ENCODE data around the gene FCHSD2. TPM values are rescaled to one million over a fixed set of nuclear protein-coding genes. Genes with fewer than 3 reads are reported as not detected.

Gene FCHSD2
- polyA plus RNA-seq, 1 donor (not counting 4 experiments of a cell fraction or from before 2014, with no cell fraction given) = 14.2 TPM

- Histone ChIP-seq H3K9me1 (ENCODE audit: control insufficient read depth, extremely low read depth, insufficient read depth, low read length) (peaks cover 4% of the 10 kb centered on the region), H3K4me3 (ENCODE audit: control insufficient read depth in 2 of 3, extremely low read depth in 1 of 3, insufficient read depth in 2 of 3, low read depth in 1 of 3, low read length in 3 of 3) (no peak overlapping the region), H3K36me3 (ENCODE audit: control insufficient read depth in 2 of 2, extremely low read depth in 1 of 2, insufficient read depth in 2 of 2, low read length in 2 of 2) (no peaks in the 10 kb centered on the region), H4K20me1 (ENCODE audit: control insufficient read depth, extremely low read depth, insufficient read depth, low read length) (no peaks in the 10 kb centered on the region), H3K4me2 (ENCODE audit: control insufficient read depth, extremely low read depth, insufficient read depth, low read depth, low read length) (no peak overlapping the region), H3K9me3 (ENCODE audit: control insufficient read depth, low read depth, low read length) (no peaks in the 10 kb centered on the region), H3K27me3 (ENCODE audit: control insufficient read depth, extremely low read depth, insufficient read depth, low read length) (no peaks in the 10 kb centered on the region), H3K27ac (ENCODE audit: control insufficient read depth, insufficient read depth, low read length) (no peak overlapping the region), H2AFZ (ENCODE audit: control insufficient read depth, low read length) (no peak overlapping the region), H3K79me2 (ENCODE audit: control insufficient read depth, insufficient read depth, low read length) (no peaks in the 10 kb centered on the region), H3K4me1 (ENCODE audit: control insufficient read depth, extremely low read depth, insufficient read depth, low read length) (peaks cover 20% of the 10 kb centered on the region), H3K9ac (ENCODE audit: control insufficient read depth, extremely low read depth, insufficient read depth, low read length) (no peak overlapping the region)
- dilution Hi-C loops (cut with MboI; ENCODE audit: extremely low pct_ligation_motif_present, low sequenced_read_pairs) = no loop called here
- DNase-seq (ENCODE audit: low read depth, low spot score) (no peak), FAIRE-seq (no peak)
- TF ChIP-seq CTCF (optimal IDR thresholded peaks at IDR 0.05 in 1 of 3, IDR thresholded peaks at IDR 0.05 in 1 of 3, conservative IDR thresholded peaks at IDR 0.05 in 1 of 3; ENCODE audit: extremely low read depth in 1 of 3, insufficient read depth in 2 of 3, low read length in 3 of 3) (no peak), EZH2 (IDR thresholded peaks at IDR 0.05; ENCODE audit: low read length) (no peak)
These were observed 31.0 kb upstream of the FCHSD2 start for GRCh38 chr11:73172992-73173656.

- peaks cover 6% of the 10 kb centered on the region for H3K4me1 ChIP-seq (ENCODE audit: control insufficient read depth, extremely low read depth, insufficient read depth, low read length)
- no peak overlapping the region for H3K9ac ChIP-seq (ENCODE audit: control insufficient read depth, extremely low read depth, insufficient read depth, low read length)
- DNase-seq (ENCODE audit: low read depth, low spot score) (no peak), FAIRE-seq (no peak)
- H2AFZ ChIP-seq (ENCODE audit: control insufficient read depth, low read length) = no peak overlapping the region
- H3K27me3 ChIP-seq (ENCODE audit: control insufficient read depth, extremely low read depth, insufficient read depth, low read length) = no peaks in the 10 kb centered on the region
- no peaks in the 10 kb centered on the region for H3K79me2 ChIP-seq (ENCODE audit: control insufficient read depth, insufficient read depth, low read length)
- H3K9me3 ChIP-seq (ENCODE audit: control insufficient read depth, low read depth, low read length) = no peaks in the 10 kb centered on the region
- TF ChIP-seq CTCF (optimal IDR thresholded peaks at IDR 0.05 in 1 of 3, IDR thresholded peaks at IDR 0.05 in 1 of 3, conservative IDR thresholded peaks at IDR 0.05 in 1 of 3; ENCODE audit: extremely low read depth in 1 of 3, insufficient read depth in 2 of 3, low read length in 3 of 3) (no peak), EZH2 (IDR thresholded peaks at IDR 0.05; ENCODE audit: low read length) (no peak)
- no peaks in the 10 kb centered on the region for H4K20me1 ChIP-seq (ENCODE audit: control insufficient read depth, extremely low read depth, insufficient read depth, low read length)
- H3K4me2 ChIP-seq (ENCODE audit: control insufficient read depth, extremely low read depth, insufficient read depth, low read depth, low read length) = no peak overlapping the region
- H3K4me3 ChIP-seq (ENCODE audit: control insufficient read depth in 2 of 3, extremely low read depth in 1 of 3, insufficient read depth in 2 of 3, low read depth in 1 of 3, low read length in 3 of 3) = no peak overlapping the region
- H3K9me1 ChIP-seq (ENCODE audit: control insufficient read depth, extremely low read depth, insufficient read depth, low read length) = peaks cover 2% of the 10 kb centered on the region
- H3K27ac ChIP-seq (ENCODE audit: control insufficient read depth, insufficient read depth, low read length) = no peak overlapping the region
- H3K36me3 ChIP-seq (ENCODE audit: control insufficient read depth in 2 of 2, extremely low read depth in 1 of 2, insufficient read depth in 2 of 2, low read length in 2 of 2) = no peaks in the 10 kb centered on the region
- dilution Hi-C loops (cut with MboI; ENCODE audit: extremely low pct_ligation_motif_present, low sequenced_read_pairs) = no loop called here
These were observed 29.5 kb upstream of the FCHSD2 start for GRCh38 chr11:73171436-73172161.
